Stimulated activated CD4-positive, alpha-beta T cell treated with anti-CD3 and anti-CD28 coated beads, Interleukin-12 subunit alpha, Interleukin-12 subunit beta, amount 100 ng/mL, for 48 hours (primary cell): ENCODE data around the gene SEZ6L.

Source experiments
- DNase-seq, 3 donors: peaks; one replicate each; pipeline ENCODE4 v3.0.0-alpha.2; 2020; ENCODE audit warnings: low read depth in 2 of 3, low spot score in 1 of 3

Gene SEZ6L

DNA sequence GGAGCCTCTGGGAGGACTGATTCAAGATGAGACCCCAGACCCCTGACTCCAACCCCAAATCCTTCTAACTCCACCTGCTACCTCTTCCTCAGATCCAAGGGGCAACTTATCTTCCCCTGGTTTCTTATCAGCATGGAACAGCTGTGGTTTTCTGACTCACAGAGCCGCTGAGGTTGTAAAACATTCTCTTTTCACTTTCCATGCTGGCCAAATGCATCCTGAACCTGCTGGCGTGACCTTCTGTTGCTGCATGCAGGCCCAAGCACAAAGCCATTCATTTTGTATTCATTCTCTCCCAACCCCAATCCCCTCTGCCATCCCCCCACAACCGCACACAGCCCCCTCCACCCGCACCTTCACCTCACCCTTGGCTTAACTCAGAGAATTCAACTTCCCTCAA lies 70.3 kb downstream of the SEZ6L start:
- no peak for DNase-seq

- DNase-seq = no peak
Observed at GRCh38 chr22:26241361-26241760, 72.1 kb downstream of the SEZ6L start.

DNA sequence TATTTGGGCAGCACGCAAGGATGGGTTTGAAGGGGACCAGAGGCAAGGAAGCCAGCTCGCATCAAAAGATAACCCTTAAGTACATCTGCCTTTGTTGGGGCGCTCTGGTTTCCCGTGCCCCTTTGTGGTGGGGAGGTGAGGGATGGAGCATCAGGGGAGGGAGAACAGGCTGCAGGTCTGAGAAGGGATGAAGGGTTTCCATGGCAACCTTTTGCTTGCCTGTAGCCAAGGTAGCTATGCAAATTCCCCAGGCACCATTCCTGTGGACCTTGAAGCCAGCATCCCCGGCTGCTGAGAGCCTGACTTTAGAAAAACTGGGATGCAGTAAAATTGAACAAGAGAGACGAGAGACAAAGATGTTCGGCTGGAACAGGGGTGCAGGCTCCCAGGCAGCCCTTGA lies 75.7 kb downstream of the SEZ6L start:
- no peak for DNase-seq

DNA sequence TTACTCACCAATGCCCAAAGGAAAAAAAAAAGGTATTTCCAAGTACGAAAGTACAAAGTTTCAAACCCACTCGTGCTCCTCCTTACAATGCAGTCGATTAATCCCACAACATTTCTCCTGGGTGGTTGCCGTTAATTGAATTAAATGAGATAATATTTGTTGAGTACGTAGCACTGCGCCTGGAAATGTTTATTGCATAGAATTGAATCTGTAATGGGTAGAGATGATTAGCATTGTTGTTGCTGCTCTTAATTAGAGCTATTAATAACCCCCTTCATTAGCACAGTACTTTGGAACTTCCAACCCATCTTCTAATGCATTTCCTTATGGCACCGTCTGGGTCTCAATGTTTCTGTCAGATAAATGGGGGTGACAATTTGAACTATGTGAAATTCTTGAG lies 77.3 kb downstream of the SEZ6L start:
- DNase-seq = no peak

GRCh38 chr22:26251869-26252268 lies 82.6 kb downstream of the SEZ6L start:
- no peak for DNase-seq

DNA sequence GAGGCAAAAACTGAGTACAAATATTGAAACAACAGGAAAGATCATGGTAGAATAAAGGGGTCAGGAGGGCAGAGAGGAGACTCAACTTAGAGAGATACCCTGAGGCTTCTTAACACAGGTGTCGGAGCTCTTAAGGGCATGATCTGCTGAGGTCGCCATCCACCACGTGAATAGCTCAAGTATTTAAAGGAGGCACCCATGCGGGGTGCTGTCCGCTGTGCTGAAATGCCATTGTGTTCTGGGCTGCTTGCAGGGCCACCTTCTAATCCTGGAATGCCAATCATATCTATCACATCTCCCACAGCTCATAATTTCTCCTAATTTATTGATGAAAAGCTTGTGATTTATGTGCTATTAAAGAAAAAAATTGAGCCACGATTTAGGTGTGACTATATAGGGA lies 90.2 kb downstream of the SEZ6L start:
- no peak for DNase-seq

DNA sequence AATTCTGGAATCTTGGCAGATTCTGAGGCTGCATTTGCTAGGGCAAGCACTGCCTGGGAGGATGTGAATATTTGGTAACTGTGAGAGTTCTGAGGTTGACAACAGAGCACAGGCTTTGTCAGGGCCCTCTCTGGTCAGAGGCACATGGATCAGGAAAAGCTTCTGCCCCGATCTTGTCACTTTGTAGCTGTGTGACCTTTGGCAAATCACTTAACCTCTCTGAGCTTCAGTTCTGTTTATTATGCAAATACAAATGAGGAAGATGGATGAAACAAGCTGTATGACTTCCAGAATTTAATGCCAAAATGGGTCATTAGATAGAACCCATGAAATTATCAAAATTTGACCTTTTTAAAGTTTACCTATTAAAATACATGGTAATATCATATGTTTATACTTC lies 94.9 kb downstream of the SEZ6L start:
- DNase-seq = no peak

GRCh38 chr22:26265281-26265680 lies 96.0 kb downstream of the SEZ6L start:
- no peak for DNase-seq

GRCh38 chr22:26265909-26266308 lies 96.6 kb downstream of the SEZ6L start:
- no peak for DNase-seq

- no peak for DNase-seq
Observed at GRCh38 chr22:26267856-26268255, 98.6 kb downstream of the SEZ6L start.

DNA sequence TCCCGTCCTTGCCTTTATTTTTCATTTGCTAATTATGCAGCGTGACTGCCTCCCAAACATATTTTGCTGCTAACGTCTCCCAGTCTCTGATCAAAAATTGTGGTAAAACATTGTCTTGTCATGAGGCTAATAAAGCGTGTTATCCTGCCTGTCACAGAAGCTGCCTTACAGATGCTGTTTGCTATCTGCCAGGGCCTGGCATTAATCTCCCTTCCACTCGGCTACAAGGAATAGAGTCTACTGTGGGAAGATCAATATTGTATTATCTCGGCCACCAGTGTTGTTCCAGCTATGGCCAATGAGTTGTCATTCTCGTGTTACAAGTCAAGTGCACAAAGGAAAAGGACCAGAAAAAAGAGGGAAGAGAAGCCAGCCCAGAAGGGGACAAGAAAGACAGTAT lies 100.3 kb downstream of the SEZ6L start:
- no peak for DNase-seq

DNA sequence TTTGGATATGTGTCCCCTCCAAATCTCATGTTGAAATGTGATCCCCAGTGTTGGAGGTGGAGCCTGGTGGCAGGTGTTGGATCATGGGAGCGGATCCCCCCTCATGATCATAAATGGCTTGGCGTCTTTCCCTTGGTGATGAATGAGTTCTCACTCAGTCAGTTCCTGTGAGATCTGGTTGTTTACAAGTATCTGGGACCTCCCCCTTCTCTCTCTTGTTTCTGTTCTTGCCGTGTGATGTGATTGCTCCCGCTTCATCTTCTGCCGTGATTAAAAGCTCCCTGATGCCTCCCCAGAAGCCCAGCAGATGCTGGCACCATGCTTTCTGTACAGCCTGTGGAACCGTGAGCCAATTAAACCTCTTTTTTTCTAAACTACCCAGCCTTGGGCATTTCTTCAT lies 102.2 kb downstream of the SEZ6L start:
- DNase-seq = no peak

- no peak for DNase-seq
Observed at GRCh38 chr22:26273011-26273675, 103.9 kb downstream of the SEZ6L start.

DNA sequence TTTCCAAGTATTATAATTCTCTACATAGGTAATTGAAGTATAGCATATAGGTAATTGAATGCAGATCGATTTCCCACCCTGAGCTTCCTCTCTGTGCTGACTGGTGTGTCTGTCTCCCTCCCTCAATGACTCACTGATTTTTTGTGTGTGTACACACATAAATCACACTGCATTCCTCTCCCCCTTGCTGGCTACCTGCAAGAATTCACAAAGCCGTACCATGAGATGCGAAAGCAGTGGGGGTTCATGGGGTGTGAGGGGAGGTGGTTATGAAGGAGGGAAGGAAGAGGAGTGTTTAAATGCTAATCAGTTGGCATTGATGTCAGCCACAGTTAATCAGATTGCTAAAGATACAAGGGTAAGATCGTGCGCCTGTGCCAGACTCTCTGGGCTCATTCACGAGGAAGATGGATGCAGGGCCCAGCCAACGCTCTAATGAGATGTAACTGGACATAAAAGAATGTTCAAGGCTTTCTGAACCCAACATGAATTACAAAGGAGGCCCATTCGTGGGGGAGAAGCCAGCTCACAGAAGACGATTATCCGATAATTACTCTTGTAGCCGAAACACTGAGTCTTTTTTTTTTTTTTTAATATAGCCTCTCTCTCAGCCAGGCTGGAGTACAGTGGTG lies 107.4 kb downstream of the SEZ6L start:
- no peak for DNase-seq

DNA sequence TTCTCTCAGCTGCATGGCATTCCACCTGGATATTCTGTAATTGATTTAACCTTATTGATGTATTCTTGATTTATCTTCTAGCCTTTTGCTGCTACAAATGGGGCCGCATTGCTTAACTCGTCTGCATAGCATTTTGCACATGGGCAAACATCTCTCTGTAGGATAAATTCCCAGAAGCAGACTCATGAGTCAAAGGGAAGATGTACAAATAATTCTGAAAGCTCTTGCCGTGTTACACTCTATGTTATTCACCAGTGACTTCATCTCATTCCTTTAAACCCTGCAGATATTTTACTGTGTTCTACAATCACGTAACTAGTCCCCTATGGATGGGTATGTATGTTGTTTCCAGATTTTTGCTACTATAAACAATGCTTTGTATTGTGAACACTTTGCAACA lies 112.7 kb downstream of the SEZ6L start:
- no peak for DNase-seq

GRCh38 chr22:26283330-26283729 lies 114.1 kb downstream of the SEZ6L start:
- no peak for DNase-seq

- no peak for DNase-seq
Observed at GRCh38 chr22:26285632-26286031, 116.4 kb downstream of the SEZ6L start.

- DNase-seq = no peak
Observed at GRCh38 chr22:26286091-26286820, 117.0 kb downstream of the SEZ6L start.

GRCh38 chr22:26287382-26288225 lies 118.3 kb downstream of the SEZ6L start:
- no peak for DNase-seq

GRCh38 chr22:26289611-26290101 lies 120.4 kb downstream of the SEZ6L start:
- no peak for DNase-seq

DNA sequence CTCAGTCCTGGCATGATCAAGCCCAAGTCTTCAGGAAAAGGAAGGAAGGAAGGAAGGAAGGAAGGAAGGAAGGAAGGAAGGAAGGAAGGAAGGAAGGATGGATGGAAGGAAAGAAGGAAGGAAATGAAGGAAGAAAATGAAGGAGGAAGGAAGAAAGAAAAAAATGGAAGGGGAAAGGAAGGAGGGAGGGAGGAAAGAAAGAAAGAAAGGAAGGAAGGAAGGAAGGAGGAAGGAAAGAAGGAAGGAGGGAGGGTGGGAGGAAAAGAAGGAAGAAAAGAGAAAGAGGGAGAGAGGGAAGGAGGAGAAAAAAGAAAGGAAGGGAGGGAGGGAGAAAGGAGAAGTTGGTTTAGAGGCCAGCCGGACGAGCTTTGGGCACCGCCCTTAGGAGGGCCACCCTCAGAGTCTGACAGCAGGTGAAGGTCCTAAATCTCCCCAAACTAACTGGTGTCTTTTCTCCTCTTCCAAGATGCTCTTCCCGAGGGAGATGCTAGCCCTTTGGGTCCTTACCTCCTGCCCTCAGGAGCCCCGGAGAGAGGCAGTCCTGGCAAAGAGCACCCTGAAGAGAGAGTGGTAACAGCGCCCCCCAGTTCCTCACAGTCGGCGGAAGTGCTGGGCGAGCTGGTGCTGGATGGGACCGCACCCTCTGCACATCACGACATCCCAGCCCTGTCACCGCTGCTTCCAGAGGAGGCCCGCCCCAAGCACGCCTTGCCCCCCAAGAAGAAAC lies 122.8 kb downstream of the SEZ6L start:
- DNase-seq = no peak
